ENCODE measurements around the gene FA2H. TPM values are rescaled to one million over a fixed set of nuclear protein-coding genes. Genes with fewer than 3 reads are reported as not detected.
A peak's percentile ranks its signal among the peaks of the same experiment; 100 is the strongest.
"Not testable (repeated sequence)": the region's sequence is repeated elsewhere in the genome, so short reads cannot be mapped to it uniquely, and the experiment has no call there.

Gene FA2H
- total and polyA plus RNA-seq, 12 donors: 0.17 to 6.1 (median 0.33) TPM; not detected in 5

DNA sequence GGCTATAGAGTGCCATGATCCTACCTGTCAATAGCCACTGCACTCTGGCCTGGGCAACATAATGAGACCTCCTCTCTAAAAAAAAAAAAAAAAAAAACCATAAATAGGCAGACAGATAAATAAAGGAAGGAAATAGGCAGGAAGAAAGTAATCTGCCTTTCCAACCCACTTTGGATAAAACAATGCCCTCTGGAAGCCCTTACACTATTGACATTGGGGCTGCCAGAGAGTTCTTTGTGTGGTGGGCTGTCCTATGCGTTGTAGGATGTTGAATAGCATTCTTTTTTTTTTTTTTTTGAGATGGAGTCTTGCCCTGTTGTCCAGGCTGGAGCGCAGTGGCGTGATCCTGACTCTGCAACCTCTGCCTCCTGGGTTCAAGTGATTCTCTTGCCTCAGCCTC lies 100.7 kb downstream of the FA2H start:
- H3K4me1 ChIP-seq (replicated peaks in 1 of 2): no peaks in the 10 kb centered on the region
- H3K4me3 ChIP-seq: no peak overlapping the region
- WGBS, 4 donors: 80 to 92% (median 81%) methylated on average over 3 of the region's 3 CpGs
- no peak overlapping the region for H3K27ac ChIP-seq
- H3K27me3 ChIP-seq: no peaks in the 10 kb centered on the region
- no peaks in the 10 kb centered on the region for H3K9me3 ChIP-seq (replicated peaks in 1 of 3)
- no peak for TF ChIP-seq POLR2A (IDR thresholded peaks at IDR 0.05)
- TF ChIP-seq, protein P1, sequence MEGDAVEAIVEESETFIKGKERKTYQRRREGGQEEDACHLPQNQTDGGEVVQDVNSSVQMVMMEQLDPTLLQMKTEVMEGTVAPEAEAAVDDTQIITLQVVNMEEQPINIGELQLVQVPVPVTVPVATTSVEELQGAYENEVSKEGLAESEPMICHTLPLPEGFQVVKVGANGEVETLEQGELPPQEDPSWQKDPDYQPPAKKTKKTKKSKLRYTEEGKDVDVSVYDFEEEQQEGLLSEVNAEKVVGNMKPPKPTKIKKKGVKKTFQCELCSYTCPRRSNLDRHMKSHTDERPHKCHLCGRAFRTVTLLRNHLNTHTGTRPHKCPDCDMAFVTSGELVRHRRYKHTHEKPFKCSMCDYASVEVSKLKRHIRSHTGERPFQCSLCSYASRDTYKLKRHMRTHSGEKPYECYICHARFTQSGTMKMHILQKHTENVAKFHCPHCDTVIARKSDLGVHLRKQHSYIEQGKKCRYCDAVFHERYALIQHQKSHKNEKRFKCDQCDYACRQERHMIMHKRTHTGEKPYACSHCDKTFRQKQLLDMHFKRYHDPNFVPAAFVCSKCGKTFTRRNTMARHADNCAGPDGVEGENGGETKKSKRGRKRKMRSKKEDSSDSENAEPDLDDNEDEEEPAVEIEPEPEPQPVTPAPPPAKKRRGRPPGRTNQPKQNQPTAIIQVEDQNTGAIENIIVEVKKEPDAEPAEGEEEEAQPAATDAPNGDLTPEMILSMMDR (IDR thresholded peaks at IDR 0.05): no peak
- intact Hi-C loops (cut with DNase I): no loop called here
- peak in 1 of 7 donors; percentile 29 for DNase-seq
- H3K36me3 ChIP-seq (replicated peaks in 1 of 2): peaks cover 0 to 40% of the 10 kb centered on the region in 2 donors

GRCh38 chr16:74668877-74669276 lies 105.7 kb downstream of the FA2H start:
- intact Hi-C loops (cut with DNase I); H3K27ac ChIP-seq; H3K9me3 ChIP-seq (replicated peaks in 1 of 3); H3K4me1 ChIP-seq (replicated peaks in 1 of 2); H3K4me3 ChIP-seq; H3K27me3 ChIP-seq: not testable (repeated sequence)
- peak in 1 of 7 donors; percentile 43 for DNase-seq
- 96 to 97% (median 97%) methylated on average over 10 of the region's 10 CpGs for whole genome bisulfite sequencing, 4 donors
- peaks cover 0 to 18% of the 10 kb centered on the region in 2 donors for H3K36me3 ChIP-seq (replicated peaks in 1 of 2)

- H3K27me3 ChIP-seq: no peaks in the 10 kb centered on the region
- no peaks in the 10 kb centered on the region for H3K9me3 ChIP-seq (replicated peaks in 1 of 3)
- H3K4me1 ChIP-seq (replicated peaks in 1 of 2): no peaks in the 10 kb centered on the region
- 1 to 9% (median 2%) methylated on average over 13 to 23 of the region's 23 CpGs for WGBS, 4 donors
- no peak overlapping the region for H3K27ac ChIP-seq
- H3K4me3 ChIP-seq: peak overlapping the region in 2 of 4 donors; percentile 69 to 84
- DNase-seq: peak in 5 of 7 donors; percentile 17 to 55 (median 32)
- intact Hi-C loops (cut with DNase I): no loop called here
- TF ChIP-seq POLR2A (IDR thresholded peaks at IDR 0.05): no peak
- TF ChIP-seq, protein P1 (IDR thresholded peaks at IDR 0.05): no peak
- peaks cover 0 to 11% of the 10 kb centered on the region in 2 donors for H3K36me3 ChIP-seq (replicated peaks in 1 of 2)
These were observed 107.3 kb downstream of the FA2H start for GRCh38 chr16:74667255-74667700.

GRCh38 chr16:74666425-74667254 lies 108.0 kb downstream of the FA2H start, which contains the start of gene RFWD3:
TSS of gene RFWD3 (minus strand) at chr16:74666877. CDS start at chr16:74661449, 5,428 bp downstream.
- intact Hi-C loops (cut with DNase I): no loop called here
- Histone ChIP-seq H3K4me3 (peak within 1 kb of the TSS; percentile 60 to 95 (median 76)), H3K36me3 (replicated peaks in 1 of 2) (peaks cover 0 to 9% of the 10 kb centered on the region in 2 donors), H3K4me1 (replicated peaks in 1 of 2) (no peaks in the 10 kb centered on the region), H3K27me3 (no peaks in the 10 kb centered on the region), H3K9me3 (replicated peaks in 1 of 3) (no peaks in the 10 kb centered on the region), H3K27ac (peak within 1 kb of the TSS in 3 of 5 donors; percentile 45 to 75 (median 65))
- peak; percentile 96 to 99 (median 99) for DNase-seq
- WGBS, 4 donors: 0 to 1% (median 0%) methylated on average over 16 to 63 of the region's 63 CpGs
- TF ChIP-seq, protein P1 (IDR thresholded peaks at IDR 0.05): no peak
- TF ChIP-seq POLR2A (IDR thresholded peaks at IDR 0.05): peak in 1 of 2 donors; percentile 42
